GM12864 (cell line): ENCODE data around the gene WNT10A.
A peak's percentile ranks its signal among the peaks of the same experiment; 100 is the strongest.

Source experiments
- DNase-seq: peaks from one replicate; pipeline ENCODE4 v3.0.0-alpha.2; 2011; ENCODE audit warnings: low read depth
- H3K4me3 ChIP-seq: 2 replicates; pipeline ENCODE4 v1.5.1; 2011; ENCODE audit warnings: mild to moderate bottlenecking, low read depth, low read length, control low read depth
- TF ChIP-seq, protein P1 (sequence below): IDR thresholded peaks from 2 replicates; pipeline ENCODE4 v1.5.1; 2011; ENCODE audit warnings: low read depth, mild to moderate bottlenecking, moderate library complexity, low read length, control low read depth, inconsistent platforms; ENCODE audit errors: missing control alignments

Gene WNT10A

DNA sequence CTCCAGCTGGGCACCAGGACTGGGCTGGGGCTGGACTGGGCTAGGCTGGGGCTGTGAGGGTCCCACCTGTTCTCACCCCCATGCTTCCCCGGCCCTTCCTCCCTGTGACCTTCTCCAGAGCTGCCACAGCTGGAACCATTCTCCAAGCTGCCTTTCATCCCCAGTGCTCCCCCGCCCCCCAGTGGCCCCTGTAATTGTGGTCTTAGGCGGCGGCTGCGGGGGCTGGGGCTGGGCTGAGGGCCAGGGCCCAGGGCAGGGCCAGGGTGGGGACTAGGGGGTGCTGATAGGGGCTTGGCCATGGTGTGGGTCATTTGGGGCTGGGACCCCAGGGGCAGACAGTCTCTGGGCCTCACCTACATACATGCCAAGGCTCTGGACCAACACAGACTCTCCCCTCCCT is 2.8 kb upstream of the WNT10A start:
- TF ChIP-seq, protein P1, sequence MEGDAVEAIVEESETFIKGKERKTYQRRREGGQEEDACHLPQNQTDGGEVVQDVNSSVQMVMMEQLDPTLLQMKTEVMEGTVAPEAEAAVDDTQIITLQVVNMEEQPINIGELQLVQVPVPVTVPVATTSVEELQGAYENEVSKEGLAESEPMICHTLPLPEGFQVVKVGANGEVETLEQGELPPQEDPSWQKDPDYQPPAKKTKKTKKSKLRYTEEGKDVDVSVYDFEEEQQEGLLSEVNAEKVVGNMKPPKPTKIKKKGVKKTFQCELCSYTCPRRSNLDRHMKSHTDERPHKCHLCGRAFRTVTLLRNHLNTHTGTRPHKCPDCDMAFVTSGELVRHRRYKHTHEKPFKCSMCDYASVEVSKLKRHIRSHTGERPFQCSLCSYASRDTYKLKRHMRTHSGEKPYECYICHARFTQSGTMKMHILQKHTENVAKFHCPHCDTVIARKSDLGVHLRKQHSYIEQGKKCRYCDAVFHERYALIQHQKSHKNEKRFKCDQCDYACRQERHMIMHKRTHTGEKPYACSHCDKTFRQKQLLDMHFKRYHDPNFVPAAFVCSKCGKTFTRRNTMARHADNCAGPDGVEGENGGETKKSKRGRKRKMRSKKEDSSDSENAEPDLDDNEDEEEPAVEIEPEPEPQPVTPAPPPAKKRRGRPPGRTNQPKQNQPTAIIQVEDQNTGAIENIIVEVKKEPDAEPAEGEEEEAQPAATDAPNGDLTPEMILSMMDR: no peak
- DNase-seq: no peak

DNA sequence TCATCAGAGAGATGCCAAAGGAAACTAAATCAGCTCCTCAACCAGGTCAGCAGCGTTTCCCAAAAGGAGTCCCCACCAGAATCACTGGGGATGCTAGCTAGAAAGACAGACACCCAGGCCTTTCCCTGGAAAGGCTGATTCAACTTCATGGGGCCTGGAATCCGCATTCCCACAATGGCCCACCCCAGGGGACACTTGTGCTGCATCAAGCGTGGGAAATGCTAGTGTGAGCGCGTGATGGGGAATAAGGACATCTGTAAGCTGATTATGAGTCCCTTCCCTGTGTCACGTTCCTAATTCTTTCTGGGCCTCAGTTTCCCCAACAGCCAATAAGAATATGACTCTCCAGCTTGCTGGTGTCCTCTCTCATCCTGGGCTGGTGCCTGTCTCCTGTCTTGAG is 2.2 kb upstream of the WNT10A start:
- H3K4me3 ChIP-seq: no peak overlapping the region
- DNase-seq: no peak
- TF ChIP-seq, protein P1: no peak

More for the DNA sequence above, 2.8 kb upstream of the WNT10A start:
- H3K4me3 ChIP-seq: no peak overlapping the region

DNA sequence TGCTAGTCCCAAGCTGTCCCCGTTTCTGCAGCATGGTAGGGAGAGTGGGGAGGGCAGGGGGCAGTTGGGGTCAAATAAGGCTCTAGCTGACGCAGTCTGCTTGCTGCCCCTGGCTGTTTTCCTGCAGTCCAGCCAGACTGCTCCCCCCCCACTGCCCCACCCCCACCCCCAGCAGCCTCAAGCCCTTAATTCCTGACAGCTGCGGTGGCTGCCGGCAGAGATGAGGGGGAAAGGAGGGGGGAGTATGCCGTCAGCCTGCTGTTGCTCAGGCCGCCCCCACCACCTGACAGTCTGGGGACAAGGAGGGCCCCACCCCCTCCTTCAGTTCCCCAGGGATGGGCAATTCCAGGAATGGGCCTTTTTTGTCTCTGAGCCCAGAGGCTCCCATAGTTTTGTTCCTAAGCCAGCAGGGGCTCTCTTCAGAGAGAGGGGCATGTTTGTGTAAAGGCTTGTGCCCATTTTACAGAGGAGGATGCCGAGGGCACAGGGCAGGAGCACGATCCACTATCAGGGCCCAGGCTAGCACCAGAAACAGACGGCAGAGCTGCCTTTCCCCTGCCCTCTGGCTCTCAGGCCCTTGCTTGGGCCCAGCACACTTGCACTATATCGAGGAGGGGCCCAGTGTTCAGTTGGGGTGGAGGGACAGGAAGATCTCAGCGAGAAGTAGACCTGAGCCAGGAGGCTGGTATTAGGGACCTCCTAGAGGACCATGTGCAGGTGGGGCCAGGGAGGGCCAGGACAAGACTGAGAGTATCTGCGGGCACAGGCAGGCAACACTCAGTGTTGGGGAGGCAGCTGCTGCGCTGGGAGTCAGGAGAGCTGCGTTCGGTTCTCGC is 1.5 kb upstream of the WNT10A start:
- DNase-seq: no peak
- TF ChIP-seq, protein P1: no peak
- peak overlapping the region; percentile 57 for H3K4me3 ChIP-seq

DNA sequence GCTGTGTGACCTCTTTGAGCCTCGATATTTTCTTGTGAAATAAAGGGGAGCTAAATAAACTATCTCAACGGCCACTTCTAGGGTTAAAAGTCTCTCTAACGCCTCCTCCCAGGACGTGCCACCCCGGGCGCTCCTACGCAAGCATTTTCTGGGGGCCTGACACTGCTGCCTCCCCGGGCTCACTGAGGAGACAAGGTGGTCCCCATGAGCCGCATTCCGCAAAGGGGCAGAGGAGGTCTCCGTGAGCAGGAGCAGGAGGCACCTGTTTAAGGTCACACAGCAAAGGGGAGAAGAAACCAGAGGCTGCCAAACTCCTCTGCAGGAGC is 913 bp upstream of the WNT10A start:
- TF ChIP-seq, protein P1: no peak
- H3K4me3 ChIP-seq: peak overlapping the region; percentile 57
- no peak for DNase-seq

DNA sequence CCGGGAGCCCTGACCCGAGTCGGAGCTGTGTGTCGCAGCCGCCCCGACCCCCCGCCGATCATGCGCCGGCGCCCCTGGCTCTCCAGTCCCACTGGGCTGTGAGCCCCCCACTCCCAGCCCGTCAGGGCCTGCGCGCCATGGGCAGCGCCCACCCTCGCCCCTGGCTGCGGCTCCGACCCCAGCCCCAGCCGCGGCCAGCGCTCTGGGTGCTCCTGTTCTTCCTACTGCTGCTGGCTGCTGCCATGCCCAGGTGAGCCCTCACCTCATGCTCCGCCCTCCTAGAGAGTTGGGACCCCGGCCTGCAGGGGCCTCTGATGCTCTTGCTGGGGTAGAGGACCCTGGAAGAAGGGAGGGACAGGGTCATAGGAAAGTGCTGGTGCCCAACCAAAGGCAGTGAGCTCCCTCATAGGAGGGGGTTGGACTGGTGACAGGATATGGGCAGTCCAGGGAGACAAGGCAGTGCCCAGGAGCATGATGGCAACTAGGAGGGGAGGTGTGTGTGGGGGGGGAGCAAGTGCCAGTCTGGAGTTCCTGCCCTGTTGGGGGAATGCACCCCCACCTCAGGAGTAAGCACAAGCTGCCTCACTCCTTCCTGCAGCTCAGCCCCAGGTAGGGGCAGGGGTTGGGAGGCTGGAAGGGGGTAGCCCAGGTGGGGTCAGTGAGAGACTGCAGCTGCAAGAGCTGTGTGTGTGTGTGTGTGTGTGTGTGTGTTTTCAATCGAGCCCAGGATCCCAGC is 375 bp downstream of the WNT10A start:
- H3K4me3 ChIP-seq: peak overlapping the region; percentile 57
- DNase-seq: no peak
- TF ChIP-seq, protein P1: no peak

DNA sequence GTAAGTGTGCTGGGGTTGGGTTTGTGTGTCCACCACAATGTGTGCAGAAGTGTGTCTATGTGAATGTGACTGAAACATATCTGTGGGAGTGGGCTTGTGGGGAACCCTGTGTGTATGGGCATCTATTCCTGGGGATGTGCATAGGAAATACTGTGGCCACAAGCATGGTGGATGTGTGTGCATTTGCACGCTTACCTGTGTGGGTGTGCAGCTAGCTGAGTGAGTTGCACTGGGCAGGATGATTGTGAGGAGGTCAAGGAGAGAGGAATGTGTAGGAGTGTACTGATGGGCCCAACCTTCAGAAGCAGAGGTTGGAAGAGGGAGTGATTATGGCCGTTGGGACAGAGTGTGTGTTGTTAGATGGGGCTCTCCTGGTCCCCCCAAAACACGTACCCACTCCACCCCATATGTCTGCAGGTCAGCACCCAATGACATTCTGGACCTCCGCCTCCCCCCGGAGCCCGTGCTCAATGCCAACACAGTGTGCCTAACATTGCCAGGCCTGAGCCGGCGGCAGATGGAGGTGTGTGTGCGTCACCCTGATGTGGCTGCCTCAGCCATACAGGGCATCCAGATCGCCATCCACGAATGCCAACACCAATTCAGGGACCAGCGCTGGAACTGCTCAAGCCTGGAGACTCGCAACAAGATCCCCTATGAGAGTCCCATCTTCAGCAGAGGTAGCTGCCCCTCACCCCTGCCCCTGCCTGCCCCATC is 1.2 kb downstream of the WNT10A start:
- no peak for DNase-seq
- peak overlapping the region; percentile 57 for H3K4me3 ChIP-seq
- TF ChIP-seq, protein P1: no peak
